Effector memory CD4-positive, alpha-beta T cell (primary cell): ENCODE data around the gene CEP128.

ENCODE experiments used
- DNase-seq, 3 donors: peaks; one replicate each; pipeline ENCODE4 v3.0.0-alpha.2; 2020
- H3K27ac ChIP-seq: 2 replicates; pipeline ENCODE4 v1.7.0; 2013; ENCODE audit warnings: mild to moderate bottlenecking, low read length, moderate library complexity; ENCODE audit not compliant: insufficient read depth, poor library complexity, severe bottlenecking
- H3K27me3 ChIP-seq: replicated peaks from 2 replicates; pipeline ENCODE4 v1.7.0; 2013; ENCODE audit warnings: mild to moderate bottlenecking, low read length; ENCODE audit not compliant: insufficient read depth, control insufficient read depth, poor library complexity, severe bottlenecking
- H3K36me3 ChIP-seq: 2 replicates; pipeline ENCODE4 v1.7.0; 2013; ENCODE audit warnings: mild to moderate bottlenecking, low read length, moderate library complexity; ENCODE audit not compliant: control insufficient read depth, insufficient read depth
- H3K4me1 ChIP-seq: 2 replicates; pipeline ENCODE4 v1.7.0; 2013; ENCODE audit warnings: low read length, mild to moderate bottlenecking; ENCODE audit not compliant: control insufficient read depth, insufficient read depth, poor library complexity, severe bottlenecking
- H3K4me3 ChIP-seq: 2 replicates; pipeline ENCODE4 v1.7.0; 2013; ENCODE audit warnings: low read length, low read depth, mild to moderate bottlenecking; ENCODE audit not compliant: insufficient read depth, poor library complexity, severe bottlenecking
- H3K9me3 ChIP-seq: 2 replicates; pipeline ENCODE4 v1.7.0; 2013; ENCODE audit warnings: mild to moderate bottlenecking, low read length, moderate library complexity; ENCODE audit not compliant: control insufficient read depth

Gene CEP128

DNA sequence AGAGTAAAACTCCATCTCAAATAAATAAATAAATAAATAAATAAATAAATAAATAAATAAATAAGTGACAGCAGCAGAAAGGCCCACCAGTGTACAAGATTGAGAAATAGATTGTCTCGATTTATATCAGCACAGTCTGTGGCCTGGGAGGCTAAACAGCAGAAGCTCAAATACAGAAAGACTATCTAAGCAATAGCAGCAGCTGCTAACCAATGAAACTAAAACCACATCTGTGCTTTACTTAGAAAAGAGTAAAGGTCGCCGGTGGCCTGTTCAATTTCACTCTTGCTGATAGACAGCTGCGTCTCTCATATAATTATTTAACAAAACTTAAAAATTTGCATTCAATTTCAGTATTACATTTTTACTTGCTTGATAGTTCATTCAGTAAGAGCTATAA is 325.7 kb downstream of the CEP128 start:
- DNase-seq, result no peak

DNA sequence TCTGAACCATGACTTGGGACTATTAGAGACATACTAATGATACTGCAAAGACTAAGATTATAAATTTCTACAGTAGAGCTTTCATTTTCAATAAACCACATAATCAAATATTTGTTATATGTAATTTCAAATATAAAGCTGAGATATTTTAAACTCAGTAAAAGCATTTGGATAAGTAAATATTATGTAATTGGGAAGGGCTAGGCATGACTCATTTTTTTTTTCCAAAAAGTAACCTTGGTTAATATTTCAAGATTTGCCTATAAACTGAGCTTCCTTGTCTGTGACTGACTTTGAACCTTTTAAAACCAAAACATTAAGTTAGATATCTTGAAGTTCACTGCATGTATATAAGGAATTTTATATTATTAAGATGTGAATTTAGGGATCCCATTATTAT is 332.5 kb downstream of the CEP128 start:
- no peaks in the 10 kb centered on the region for H3K4me1 ChIP-seq
- H3K9me3 ChIP-seq, result no peaks in the 10 kb centered on the region
- no peak for DNase-seq
- H3K27ac ChIP-seq, result no peak overlapping the region
- H3K27me3 ChIP-seq, result no peaks in the 10 kb centered on the region
- H3K36me3 ChIP-seq, result no peaks in the 10 kb centered on the region
- H3K4me3 ChIP-seq, result no peak overlapping the region

More for the DNA sequence above, 325.7 kb downstream of the CEP128 start:
- no peak overlapping the region for H3K27ac ChIP-seq
- no peaks in the 10 kb centered on the region for H3K9me3 ChIP-seq
- no peaks in the 10 kb centered on the region for H3K27me3 ChIP-seq
- no peaks in the 10 kb centered on the region for H3K36me3 ChIP-seq
- no peak overlapping the region for H3K4me3 ChIP-seq
- H3K4me1 ChIP-seq, result no peaks in the 10 kb centered on the region

- no peaks in the 10 kb centered on the region for H3K27me3 ChIP-seq
- no peak for DNase-seq
- no peaks in the 10 kb centered on the region for H3K4me1 ChIP-seq
- H3K36me3 ChIP-seq, result no peaks in the 10 kb centered on the region
- H3K27ac ChIP-seq, result no peak overlapping the region
- no peaks in the 10 kb centered on the region for H3K9me3 ChIP-seq
- H3K4me3 ChIP-seq, result no peak overlapping the region
Observed at GRCh38 chr14:80608563-80608962, 333.0 kb downstream of the CEP128 start.

DNA sequence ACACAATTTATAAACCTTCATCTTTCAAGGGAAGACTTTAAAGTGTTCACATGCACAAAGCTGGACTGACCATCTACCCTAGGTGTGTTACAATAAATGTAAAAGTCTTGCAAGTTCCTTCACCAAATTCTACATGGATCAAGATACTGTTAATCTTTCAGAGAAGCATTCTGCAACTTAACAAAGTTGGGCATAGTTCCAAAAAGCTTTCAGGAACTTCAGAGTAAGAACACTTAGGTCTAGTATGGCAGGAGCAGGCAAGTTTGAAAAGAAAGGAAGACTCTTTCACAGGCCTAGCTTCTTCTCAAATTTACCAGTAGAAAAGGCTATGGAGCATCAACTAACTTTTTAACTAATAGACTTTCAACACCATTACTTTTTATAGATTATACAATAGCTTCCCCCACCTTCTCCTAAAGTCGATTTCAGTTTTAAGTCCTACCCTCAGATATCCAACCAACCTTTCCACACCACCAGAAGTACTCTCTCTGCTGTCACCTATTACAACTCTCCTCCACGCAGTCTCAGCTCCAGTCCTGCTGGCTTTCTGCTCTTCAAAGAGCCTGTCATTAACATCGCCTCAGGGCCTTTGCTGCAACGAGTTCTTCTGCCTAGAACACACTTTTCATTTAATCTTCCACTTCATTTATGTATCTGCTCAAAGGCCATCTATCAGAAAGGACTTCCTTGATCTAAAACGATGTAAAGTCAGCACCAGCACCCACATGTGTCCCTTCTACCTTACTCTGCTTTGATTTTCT is 333.9 kb downstream of the CEP128 start:
- H3K27me3 ChIP-seq, result no peaks in the 10 kb centered on the region
- DNase-seq, result no peak
- H3K9me3 ChIP-seq, result no peaks in the 10 kb centered on the region
- H3K27ac ChIP-seq, result no peak overlapping the region
- no peaks in the 10 kb centered on the region for H3K36me3 ChIP-seq
- no peaks in the 10 kb centered on the region for H3K4me1 ChIP-seq
- H3K4me3 ChIP-seq, result no peak overlapping the region

- no peak overlapping the region for H3K4me3 ChIP-seq
Observed at GRCh38 chr14:80606347-80606772, 335.2 kb downstream of the CEP128 start.

GRCh38 chr14:80605536-80605935 is 336.0 kb downstream of the CEP128 start:
- Histone ChIP-seq H3K9me3 (no peaks in the 10 kb centered on the region), H3K36me3 (no peaks in the 10 kb centered on the region), H3K4me1 (no peaks in the 10 kb centered on the region), H3K27me3 (no peaks in the 10 kb centered on the region), H3K27ac (no peak overlapping the region), H3K4me3 (no peak overlapping the region)
- no peak for DNase-seq

More at GRCh38 chr14:80606347-80606772, 335.2 kb downstream of the CEP128 start:
- H3K4me1 ChIP-seq, result no peaks in the 10 kb centered on the region
- no peak for DNase-seq
- H3K27ac ChIP-seq, result no peak overlapping the region
- H3K9me3 ChIP-seq, result no peaks in the 10 kb centered on the region
- no peaks in the 10 kb centered on the region for H3K36me3 ChIP-seq
- no peaks in the 10 kb centered on the region for H3K27me3 ChIP-seq

DNA sequence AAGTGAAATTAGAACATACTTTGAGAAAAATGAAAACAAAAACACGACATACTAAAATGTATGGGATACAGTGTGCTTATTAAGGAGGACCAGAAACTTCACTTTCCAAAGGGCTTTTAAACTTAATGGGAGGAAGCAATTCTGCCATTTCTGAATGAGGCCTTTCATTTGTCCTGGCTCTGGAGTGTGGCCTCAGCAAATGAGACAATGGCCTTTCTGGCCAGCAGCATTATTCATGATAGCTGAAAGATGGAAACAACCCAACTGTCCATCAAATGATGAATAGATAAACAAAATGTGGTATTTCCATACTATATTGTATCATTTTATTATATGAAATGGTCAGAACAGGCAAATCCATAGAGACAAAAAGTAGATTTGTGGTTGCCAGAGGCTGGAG is 338.6 kb downstream of the CEP128 start:
- no peak overlapping the region for H3K4me3 ChIP-seq
- no peaks in the 10 kb centered on the region for H3K9me3 ChIP-seq
- no peak for DNase-seq
- H3K4me1 ChIP-seq, result no peaks in the 10 kb centered on the region
- no peaks in the 10 kb centered on the region for H3K27me3 ChIP-seq
- H3K36me3 ChIP-seq, result no peaks in the 10 kb centered on the region
- H3K27ac ChIP-seq, result no peak overlapping the region

DNA sequence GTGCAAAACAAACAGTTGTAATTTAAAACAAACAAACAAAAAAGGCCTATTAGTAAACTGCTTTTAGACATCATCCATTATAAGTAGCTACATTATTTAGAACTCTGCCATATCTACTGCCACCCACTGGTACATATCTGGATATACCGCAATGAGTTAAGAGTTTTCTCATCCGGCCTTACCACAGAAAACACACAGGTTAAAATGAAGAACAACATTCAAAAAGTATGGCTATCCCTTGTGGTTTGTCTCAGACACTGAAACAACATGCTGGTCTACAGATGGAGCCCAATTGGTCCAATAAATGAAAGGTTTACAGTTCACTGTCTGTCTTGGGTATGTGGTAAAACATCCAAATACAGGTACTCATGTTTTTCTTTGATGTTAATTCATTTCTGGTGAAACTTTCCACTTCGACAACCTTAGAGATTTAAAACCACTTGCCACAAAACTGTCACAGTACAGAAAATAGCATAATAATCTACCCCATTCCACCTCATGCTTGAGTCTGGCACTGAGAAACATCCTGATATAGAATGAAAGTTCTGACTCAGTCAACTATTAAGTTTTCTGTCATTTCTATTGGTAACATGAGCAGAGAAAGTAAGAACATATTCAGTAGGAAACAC is 354.3 kb downstream of the CEP128 start:
- H3K9me3 ChIP-seq, result no peaks in the 10 kb centered on the region
- no peak overlapping the region for H3K27ac ChIP-seq
- H3K27me3 ChIP-seq, result no peaks in the 10 kb centered on the region
- no peak overlapping the region for H3K4me3 ChIP-seq
- H3K4me1 ChIP-seq, result no peaks in the 10 kb centered on the region
- H3K36me3 ChIP-seq, result no peaks in the 10 kb centered on the region
- DNase-seq, result no peak

- H3K4me3 ChIP-seq, result no peak overlapping the region
- H3K4me1 ChIP-seq, result no peaks in the 10 kb centered on the region
- H3K9me3 ChIP-seq, result no peaks in the 10 kb centered on the region
Observed at GRCh38 chr14:80586131-80586530, 355.4 kb downstream of the CEP128 start.

DNA sequence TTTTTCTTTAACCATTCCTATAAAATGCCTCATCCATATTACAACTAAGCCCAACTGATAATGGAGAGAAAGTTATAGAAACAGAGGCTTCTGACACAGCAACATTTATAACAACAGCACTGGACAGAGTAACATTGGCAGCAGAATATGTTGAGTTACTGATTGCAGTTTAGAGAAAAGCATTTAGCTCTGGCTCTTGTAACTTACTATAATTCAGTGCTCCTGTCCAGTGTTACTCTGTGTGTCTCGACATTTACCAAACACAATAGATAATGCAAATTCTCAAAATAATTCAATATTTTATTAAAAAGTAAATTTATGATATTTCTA is 356.1 kb downstream of the CEP128 start:
- Histone ChIP-seq H3K4me1 (no peaks in the 10 kb centered on the region), H3K9me3 (no peaks in the 10 kb centered on the region), H3K27me3 (no peaks in the 10 kb centered on the region), H3K27ac (no peak overlapping the region), H3K4me3 (no peak overlapping the region), H3K36me3 (no peaks in the 10 kb centered on the region)
- DNase-seq, result no peak

More at GRCh38 chr14:80586131-80586530, 355.4 kb downstream of the CEP128 start:
- H3K36me3 ChIP-seq, result no peaks in the 10 kb centered on the region
- no peak for DNase-seq
- H3K27me3 ChIP-seq, result no peaks in the 10 kb centered on the region
- H3K27ac ChIP-seq, result no peak overlapping the region
